ENCODE results near the gene CDK17. TPM values are rescaled to one million over a fixed set of nuclear protein-coding genes. Genes with fewer than 3 reads are reported as not detected.

Gene CDK17
- total and polyA plus RNA-seq, 2 of the 8 experiments (the other 6 are each of a cell fraction or from before 2014, with no cell fraction given), result 5.8 to 20.0 TPM

GRCh38 chr12:96424601-96425000 is 24.4 kb upstream of the CDK17 start:
- no peak for DNase-seq (ENCODE audit: low read depth in 1 of 2, low spot score in 2 of 2)
- H3K9ac ChIP-seq (replicated peaks in 1 of 4; ENCODE audit: extremely low read depth in 1 of 4, low read depth in 3 of 4, low read length in 3 of 4), result no peak overlapping the region

More at GRCh38 chr12:96424601-96425000, 24.4 kb upstream of the CDK17 start:
- H4K20me1 ChIP-seq (replicated peaks in 1 of 2; ENCODE audit: control insufficient read depth in 1 of 2, insufficient read depth in 2 of 2, low read length in 2 of 2), result no peaks in the 10 kb centered on the region
- no peak overlapping the region for H4K91ac ChIP-seq (replicated peaks; ENCODE audit: insufficient read length, low read length)
- no peak overlapping the region for H2BK5ac ChIP-seq (ENCODE audit: low read depth, low read length)
- no peak overlapping the region for H2BK12ac ChIP-seq (ENCODE audit: low read depth, low read length)
- no peak overlapping the region for H3K18ac ChIP-seq (ENCODE audit: extremely low read depth, low read length)
- no peak overlapping the region for H3K4me3 ChIP-seq (ENCODE audit: extremely low read depth in 1 of 4, insufficient read depth in 2 of 4, low read depth in 3 of 4, low read length in 4 of 4)
- no peak overlapping the region for H3K23ac ChIP-seq (ENCODE audit: insufficient read length)
- no peak overlapping the region for H3K27ac ChIP-seq (ENCODE audit: low read depth, low read length)
- no peaks in the 10 kb centered on the region for H3K79me2 ChIP-seq (ENCODE audit: control insufficient read depth in 1 of 2, insufficient read depth in 2 of 2, low read length in 2 of 2)
- no peak for FAIRE-seq
- H2AFZ ChIP-seq (ENCODE audit: low read length), result no peak overlapping the region
- ChIA-PET POLR2A (ENCODE audit: partially characterized antibody) (interaction anchor here (1.5 kb wide), 1 partner anchor 12 kb away, joined by 4 read pairs; no protein-coding TSS in a partner anchor), CTCF (ENCODE audit: partially characterized antibody) (interaction anchor here (0.7 kb wide), 1 partner anchor 38 kb away, joined by 3 read pairs; no protein-coding TSS in a partner anchor)
- no peaks in the 10 kb centered on the region for H3K27me3 ChIP-seq (replicated peaks in 1 of 4; ENCODE audit: control insufficient read depth in 3 of 4, extremely low read depth in 1 of 4, insufficient read depth in 3 of 4, low read length in 3 of 4)
- no peak overlapping the region for H3K4me2 ChIP-seq (ENCODE audit: insufficient read depth in 1 of 2, low read depth in 2 of 2, low read length in 2 of 2)
- no peak overlapping the region for H3K56ac ChIP-seq (replicated peaks; ENCODE audit: insufficient read length, low read depth, low read length)
- H2BK20ac ChIP-seq (ENCODE audit: low read length), result no peak overlapping the region
- no peak overlapping the region for H4K5ac ChIP-seq (ENCODE audit: insufficient read length, low read depth, low read length)
- H3K4ac ChIP-seq (replicated peaks; ENCODE audit: insufficient read length, low read depth, low read length), result no peak overlapping the region
- peaks cover 0 to 4% (median 0%) of the 10 kb centered on the region in 4 experiments; a peak in 3 of 7 replicates for H3K4me1 ChIP-seq (replicated peaks in 1 of 4; ENCODE audit: control insufficient read depth in 3 of 4, insufficient read depth in 4 of 4, low read length in 3 of 4)
- 91% methylated on average over 3 of the region's 3 CpGs; no CpG with 5 or more reads in 1 of the 2 experiments for whole genome bisulfite sequencing, 2 experiments (ENCODE audit: extremely low coverage in 1 of 2, insufficient coverage in 1 of 2, insufficient read length in 1 of 2, insufficient replicate concordance in 2 of 2, low coverage in 1 of 2, low lambda C conversion rate in 2 of 2, missing lambda C conversion rate in 1 of 2)
- no peak overlapping the region for H4K8ac ChIP-seq (ENCODE audit: extremely low read depth, insufficient read depth, low read length)
- TF ChIP-seq, protein P1, sequence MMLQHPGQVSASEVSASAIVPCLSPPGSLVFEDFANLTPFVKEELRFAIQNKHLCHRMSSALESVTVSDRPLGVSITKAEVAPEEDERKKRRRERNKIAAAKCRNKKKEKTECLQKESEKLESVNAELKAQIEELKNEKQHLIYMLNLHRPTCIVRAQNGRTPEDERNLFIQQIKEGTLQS (IDR thresholded peaks at IDR 0.05; ENCODE audit: insufficient read depth, low read depth, low read length), result no peak
- TF ChIP-seq HDAC6 (IDR thresholded peaks at IDR 0.05; ENCODE audit: low read depth, low read length), result no peak
- no peak for TF ChIP-seq POLR2AphosphoS5 (IDR thresholded peaks at IDR 0.05; ENCODE audit: low read depth, low read length)
- no peak for TF ChIP-seq EGR1 (IDR thresholded peaks at IDR 0.05; ENCODE audit: borderline replicate concordance, low read depth, low read length)
- TF ChIP-seq SRF (IDR thresholded peaks at IDR 0.05; ENCODE audit: low read depth, low read length), result no peak
- TF ChIP-seq RFX5 (IDR thresholded peaks at IDR 0.05; ENCODE audit: borderline replicate concordance, low read depth, low read length), result no peak
- no peak for TF ChIP-seq BACH1 (IDR thresholded peaks at IDR 0.05; ENCODE audit: low read length)
- no peak for TF ChIP-seq SP1 (IDR thresholded peaks at IDR 0.05; ENCODE audit: low read depth, low read length)
- no peaks in the 10 kb centered on the region for H3K9me3 ChIP-seq (ENCODE audit: insufficient read depth in 2 of 2, low read depth in 1 of 2, low read length in 1 of 2)
- no peak overlapping the region for H2BK15ac ChIP-seq (ENCODE audit: low read length)
- H3K23me2 ChIP-seq (ENCODE audit: low read depth, low read length), result no peaks in the 10 kb centered on the region
- no peaks in the 10 kb centered on the region for H3K79me1 ChIP-seq (ENCODE audit: low read depth, low read length)
- H3K36me3 ChIP-seq (ENCODE audit: control insufficient read depth in 2 of 4, insufficient read depth in 4 of 4, low read length in 3 of 4), result no peaks in the 10 kb centered on the region
- no peak overlapping the region for H3K14ac ChIP-seq (ENCODE audit: insufficient read length)
- no peak overlapping the region for H2BK120ac ChIP-seq (replicated peaks; ENCODE audit: low read depth, low read length)
- no peak overlapping the region for H2AK5ac ChIP-seq (ENCODE audit: low read depth, low read length)
